VCaP (cell line): Measurements from ENCODE around the gene CNBD2.

Experiments used
- H3K27ac ChIP-seq: fragments of 450-650 bp; 2 replicates; pipeline ENCODE4 v1.5.1; 2017
- TF ChIP-seq, protein P1 (sequence below): fragments of 450-650 bp; conservative IDR thresholded peaks from 2 replicates; pipeline ENCODE4 v1.5.1; 2017; ENCODE audit warnings: mild to moderate bottlenecking, moderate library complexity

CNBD2 gene

DNA sequence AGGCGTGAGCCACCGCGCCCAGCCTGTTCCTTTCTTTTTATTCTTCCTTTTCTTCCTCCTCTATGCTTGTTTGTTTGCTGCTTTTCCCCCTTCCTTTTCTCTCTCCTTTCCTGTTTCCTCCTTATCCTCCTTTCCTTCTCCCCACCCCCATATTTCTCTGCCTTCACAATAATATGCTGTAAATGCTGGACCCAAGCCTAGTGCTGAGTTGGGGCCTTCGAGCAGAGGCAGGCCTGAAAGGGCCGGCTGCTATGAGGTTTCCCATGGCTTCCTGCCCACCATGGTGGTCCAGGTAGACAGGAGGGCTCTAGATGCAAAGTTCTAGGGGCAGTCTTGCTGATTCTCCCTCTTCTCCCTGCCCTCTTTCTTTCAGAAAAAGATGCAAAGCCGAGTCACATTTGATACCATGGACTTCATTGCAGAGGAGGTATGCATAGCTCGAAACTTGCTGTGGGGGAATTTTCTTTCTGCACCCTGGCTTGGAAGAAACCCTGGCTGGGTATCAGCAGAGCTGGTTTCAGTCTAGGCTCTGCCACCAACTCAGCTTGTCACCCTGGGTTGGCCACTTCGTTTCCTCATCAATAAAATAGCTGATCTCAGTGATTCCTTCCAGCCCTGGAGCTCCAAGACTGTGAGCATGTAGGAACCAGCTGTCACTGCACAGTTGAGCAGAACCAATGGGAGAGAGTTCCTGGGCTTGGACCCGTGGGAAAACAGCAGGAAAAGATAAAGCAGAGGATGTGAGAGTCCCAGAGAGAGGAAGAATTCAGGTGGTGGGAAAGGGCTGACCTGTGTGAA, 7.4 kb downstream of the CNBD2 start:
- TF ChIP-seq, protein P1, sequence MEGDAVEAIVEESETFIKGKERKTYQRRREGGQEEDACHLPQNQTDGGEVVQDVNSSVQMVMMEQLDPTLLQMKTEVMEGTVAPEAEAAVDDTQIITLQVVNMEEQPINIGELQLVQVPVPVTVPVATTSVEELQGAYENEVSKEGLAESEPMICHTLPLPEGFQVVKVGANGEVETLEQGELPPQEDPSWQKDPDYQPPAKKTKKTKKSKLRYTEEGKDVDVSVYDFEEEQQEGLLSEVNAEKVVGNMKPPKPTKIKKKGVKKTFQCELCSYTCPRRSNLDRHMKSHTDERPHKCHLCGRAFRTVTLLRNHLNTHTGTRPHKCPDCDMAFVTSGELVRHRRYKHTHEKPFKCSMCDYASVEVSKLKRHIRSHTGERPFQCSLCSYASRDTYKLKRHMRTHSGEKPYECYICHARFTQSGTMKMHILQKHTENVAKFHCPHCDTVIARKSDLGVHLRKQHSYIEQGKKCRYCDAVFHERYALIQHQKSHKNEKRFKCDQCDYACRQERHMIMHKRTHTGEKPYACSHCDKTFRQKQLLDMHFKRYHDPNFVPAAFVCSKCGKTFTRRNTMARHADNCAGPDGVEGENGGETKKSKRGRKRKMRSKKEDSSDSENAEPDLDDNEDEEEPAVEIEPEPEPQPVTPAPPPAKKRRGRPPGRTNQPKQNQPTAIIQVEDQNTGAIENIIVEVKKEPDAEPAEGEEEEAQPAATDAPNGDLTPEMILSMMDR = no peak
- H3K27ac ChIP-seq = no peak overlapping the region

DNA sequence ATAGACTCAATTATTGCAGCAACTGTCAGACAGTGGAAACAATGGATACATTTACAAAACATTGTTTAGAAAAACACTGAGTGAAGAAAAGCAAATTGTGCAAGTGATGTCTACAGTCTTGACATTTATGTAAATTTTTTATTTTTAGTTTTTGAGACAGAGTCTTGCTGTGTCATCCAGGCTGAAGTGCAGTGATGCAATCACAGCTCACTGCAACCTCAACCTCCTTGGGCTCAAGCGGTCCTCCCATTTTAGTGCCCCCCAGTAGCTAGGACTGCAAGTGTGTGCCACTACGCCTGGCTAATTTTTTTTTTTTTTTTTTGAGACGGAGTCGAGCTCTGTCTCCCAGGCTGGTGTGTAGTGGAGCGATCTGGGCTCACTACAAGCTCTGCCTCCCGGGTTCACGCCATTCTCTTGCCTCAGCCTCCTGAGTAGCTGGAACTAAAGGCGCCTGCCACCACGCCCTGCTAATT, 9.7 kb downstream of the CNBD2 start:
- H3K27ac ChIP-seq = no peak overlapping the region
- TF ChIP-seq, protein P1 = no peak

DNA sequence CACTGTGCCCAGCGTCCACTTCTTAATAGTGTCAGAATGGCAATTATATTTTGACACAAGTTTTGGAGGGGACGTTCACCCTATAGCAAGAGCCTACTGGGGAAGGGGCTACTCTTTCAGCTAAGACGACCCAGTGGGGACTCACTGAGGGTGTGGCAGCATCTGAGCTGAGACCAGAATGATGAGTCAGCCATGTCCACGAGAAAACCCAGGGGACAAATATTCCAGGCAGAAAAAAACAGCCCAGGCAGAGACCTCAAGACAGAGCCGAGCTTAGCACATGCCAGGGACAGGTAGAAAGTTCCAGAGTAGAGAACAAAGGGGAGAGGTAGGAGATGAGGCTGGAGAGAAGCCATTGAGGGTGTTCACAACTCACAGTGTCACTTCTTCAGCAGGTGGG, 11.2 kb downstream of the CNBD2 start:
- H3K27ac ChIP-seq = no peak overlapping the region
- TF ChIP-seq, protein P1 = no peak

DNA sequence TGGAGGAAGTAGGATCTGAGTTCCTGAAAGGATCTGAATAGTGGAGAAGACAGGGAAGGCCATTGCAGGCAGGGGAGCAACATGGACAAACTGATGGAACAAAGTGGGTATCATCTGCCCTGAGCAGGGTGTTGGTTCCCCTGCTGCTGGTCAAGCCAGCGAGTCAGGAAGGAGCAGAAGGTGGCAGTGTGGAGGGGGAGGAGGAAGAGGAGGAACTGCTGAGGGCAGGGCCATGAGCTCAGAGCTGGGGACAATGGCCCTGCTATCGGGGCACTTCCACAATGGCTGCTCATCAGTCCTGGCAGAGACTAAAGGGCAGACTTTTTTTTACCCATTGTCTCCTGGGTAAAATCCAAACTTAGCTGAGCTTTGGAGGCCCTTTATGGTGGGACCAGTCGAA, 13.6 kb downstream of the CNBD2 start:
- TF ChIP-seq, protein P1 = no peak
- no peak overlapping the region for H3K27ac ChIP-seq

DNA sequence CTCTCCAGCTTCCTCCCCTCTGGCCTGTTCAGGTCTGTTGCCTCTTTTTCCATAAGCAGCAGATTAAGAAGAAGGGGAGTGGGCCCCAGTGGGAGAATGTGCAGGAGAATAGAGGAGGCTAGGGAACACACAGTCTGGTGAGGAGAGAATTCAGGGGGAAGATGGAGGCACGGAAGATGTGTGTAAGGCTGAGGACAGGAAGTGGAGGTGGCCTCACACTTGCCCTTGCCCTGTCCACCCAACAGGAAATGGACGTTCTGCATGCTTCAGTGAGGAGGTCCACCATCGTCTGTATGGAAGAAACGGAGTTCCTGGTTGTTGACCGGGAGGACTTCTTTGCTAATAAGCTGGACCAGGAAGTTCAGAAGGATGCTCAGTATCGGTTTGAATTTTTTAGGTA, 16.0 kb downstream of the CNBD2 start:
- TF ChIP-seq, protein P1 = no peak
- H3K27ac ChIP-seq = no peak overlapping the region

DNA sequence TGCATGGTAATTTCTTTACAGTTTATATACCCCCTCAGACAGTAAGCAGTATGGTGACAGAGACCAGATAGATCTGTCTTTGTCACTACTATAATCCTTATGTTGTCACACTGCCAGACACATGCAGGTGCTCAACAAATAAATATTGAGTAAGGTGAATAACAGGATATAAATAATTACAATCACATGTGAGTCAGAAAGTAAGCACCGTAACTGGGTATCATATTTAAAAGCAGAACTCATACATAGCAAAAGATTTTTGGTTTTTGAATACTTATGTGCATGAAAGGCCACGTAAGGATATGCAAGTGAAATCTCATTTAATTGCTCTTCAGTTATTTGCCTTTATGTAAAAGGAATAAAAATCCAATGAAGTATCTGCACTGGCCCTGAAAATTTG, 17.4 kb downstream of the CNBD2 start:
- TF ChIP-seq, protein P1 = no peak
- no peak overlapping the region for H3K27ac ChIP-seq

DNA sequence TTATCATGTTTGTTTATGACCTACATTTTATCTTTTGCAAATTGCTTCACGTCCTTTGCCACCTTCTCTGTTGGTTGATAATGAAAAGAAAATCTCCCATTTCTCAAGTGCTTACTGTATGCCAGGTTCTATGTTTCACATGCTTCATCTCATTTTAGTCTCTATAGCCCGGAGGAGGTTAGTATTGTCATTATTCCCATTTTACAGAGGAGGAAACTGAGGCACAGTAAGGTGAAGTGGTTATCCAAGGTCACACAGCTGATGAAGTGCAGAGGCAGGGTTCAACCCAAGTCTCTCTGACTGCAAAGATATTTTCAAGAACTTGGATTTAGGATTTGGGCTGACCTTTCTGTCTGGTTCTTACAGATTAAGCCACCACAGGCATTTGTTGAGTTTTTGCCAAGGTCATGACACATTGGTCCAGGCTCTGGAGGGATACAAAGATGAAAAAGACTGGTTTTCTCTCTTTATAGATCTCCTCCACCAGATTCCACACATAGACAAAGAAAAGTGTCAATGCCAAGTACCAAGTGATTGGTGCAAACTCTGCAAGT, 20.6 kb downstream of the CNBD2 start:
- TF ChIP-seq, protein P1 = no peak
- no peak overlapping the region for H3K27ac ChIP-seq
